ENCODE data around the gene TMEM191C.
"Not testable (repeated sequence)": the region's sequence is repeated elsewhere in the genome, so short reads cannot be mapped to it uniquely, and the experiment has no call there.

The TMEM191C gene

DNA sequence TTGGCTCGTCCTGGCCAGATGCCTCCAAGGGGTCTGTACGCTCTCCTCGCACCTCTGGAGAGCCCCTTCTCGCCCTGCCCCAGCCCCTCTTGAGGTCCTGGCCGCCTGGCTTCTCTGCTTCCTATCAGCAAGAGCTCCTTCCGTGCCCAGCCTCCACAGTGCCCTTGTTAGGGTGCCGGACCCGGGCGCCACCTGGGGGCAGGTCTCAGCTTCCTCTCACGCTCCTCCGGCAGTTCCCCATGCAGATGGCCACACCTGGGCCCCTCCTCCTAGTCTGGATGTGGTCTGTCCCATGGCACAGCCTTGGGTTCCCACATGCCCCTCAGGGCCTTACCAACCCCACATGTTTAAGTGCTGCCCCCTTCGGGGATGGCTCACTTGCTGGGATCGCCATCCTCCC lies 6.5 kb downstream of the TMEM191C start:
- not testable (repeated sequence) for DNase-seq (ENCODE audit: low read depth in 3 of 3)

DNA sequence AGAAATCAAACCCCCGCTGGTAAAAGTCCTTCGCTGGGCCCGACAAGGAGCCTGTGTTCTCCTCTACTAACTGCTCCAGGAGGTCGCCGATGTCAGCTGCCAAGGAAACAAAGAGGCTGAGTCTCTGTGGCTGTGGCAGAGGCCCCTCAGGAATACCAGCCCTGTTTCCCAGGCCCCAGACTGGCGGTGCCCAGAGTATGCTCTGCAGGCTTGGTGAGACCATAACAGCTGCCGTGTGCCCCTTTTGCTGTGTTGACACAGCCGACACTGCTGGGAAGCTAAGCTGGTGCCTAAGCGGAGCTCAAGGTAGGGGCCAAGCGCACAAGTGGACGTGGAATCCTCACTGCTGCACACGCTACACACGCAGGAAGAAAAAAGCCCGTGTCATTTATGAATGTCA lies 16.9 kb downstream of the TMEM191C start:
- not testable (repeated sequence) for DNase-seq (ENCODE audit: low read depth in 3 of 3)

DNA sequence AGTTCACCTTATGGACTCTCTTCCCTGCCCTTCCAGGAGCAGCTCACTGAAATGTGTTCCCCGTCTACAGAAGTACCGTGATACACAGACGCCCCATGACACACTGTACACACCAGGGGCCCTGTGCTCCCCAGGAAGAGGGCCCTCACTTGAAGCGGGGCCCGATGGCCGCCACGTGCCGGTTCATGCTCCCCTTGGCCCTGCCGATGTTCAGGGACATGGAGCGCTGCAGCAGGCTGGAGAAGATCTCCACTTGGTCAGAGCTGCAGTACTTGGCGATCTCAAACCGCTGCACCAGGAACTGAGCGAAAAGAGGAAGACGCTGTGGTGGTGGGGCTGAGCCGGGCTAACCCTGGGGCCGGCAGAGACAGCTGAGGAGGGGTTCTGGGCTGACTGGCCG lies 20.5 kb downstream of the TMEM191C start:
- not testable (repeated sequence) for DNase-seq (ENCODE audit: low read depth in 3 of 3)

DNA sequence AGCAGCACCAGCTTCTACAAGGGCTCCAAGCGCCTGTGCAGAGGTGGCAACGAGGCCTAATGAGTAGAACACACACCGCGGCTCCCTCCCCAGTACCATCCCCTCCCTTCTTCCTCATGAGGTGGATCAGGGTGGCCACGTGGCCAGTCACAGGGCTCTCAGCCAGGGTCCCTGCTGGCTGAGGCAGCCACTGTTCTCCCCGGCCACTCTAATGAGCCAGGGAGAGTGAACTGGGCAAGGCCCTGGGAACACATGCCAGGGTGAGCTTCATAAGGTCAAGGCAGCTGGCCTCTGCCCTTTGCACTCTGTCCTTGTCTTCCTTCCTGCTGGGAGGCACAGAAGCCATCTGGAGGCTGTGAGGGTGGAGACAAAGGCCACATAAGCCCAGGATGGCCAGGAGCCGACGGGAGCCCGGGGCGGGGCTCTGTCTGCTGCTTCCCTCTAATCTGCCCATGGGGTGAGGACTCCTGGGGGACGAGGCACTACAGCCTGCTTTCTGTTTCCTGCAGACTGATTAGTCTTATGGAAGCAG lies 22.0 kb downstream of the TMEM191C start:
- DNase-seq (ENCODE audit: low read depth in 3 of 3) = not testable (repeated sequence)

DNA sequence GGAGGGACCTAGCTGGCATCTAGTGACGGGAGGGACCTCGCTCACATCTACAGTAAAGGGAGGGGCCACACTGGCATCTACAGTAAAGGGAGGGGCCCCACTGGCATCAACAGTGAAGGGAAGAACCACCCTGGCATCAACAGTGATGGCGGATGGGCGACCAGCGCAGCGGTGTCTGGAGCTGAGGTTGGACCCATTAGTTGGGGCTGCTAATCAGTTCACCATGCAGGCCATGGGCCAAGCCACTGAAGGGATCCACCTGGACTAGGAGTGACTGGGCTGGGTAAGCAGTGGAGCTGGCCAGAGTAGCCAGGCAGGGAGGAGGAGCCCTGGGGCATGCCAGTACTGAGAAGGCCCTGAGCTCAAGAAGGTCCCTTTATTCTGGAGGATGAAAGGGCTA lies 23.4 kb downstream of the TMEM191C start:
- DNase-seq (ENCODE audit: low read depth in 3 of 3) = not testable (repeated sequence)

DNA sequence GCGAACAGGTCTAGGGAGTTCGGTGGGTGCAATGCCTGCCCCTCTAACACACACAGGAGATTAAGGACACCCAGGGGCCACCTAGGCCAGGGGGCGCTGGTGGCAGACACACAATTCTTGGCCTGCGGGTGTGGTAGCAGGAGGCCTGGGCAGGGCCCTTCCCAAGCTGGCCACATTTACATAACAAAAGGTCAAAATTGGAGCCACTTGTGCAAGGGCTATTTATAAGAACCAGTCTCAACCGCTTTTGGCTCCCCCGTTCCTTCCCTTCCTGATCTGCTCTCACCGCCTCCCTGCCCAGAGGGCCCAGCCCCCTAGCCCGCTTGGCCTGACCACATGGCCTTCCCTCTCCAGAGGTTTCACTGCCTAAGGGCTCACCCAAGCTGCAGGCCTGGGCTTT lies 25.1 kb downstream of the TMEM191C start:
- DNase-seq (ENCODE audit: low read depth in 3 of 3) = not testable (repeated sequence)

DNA sequence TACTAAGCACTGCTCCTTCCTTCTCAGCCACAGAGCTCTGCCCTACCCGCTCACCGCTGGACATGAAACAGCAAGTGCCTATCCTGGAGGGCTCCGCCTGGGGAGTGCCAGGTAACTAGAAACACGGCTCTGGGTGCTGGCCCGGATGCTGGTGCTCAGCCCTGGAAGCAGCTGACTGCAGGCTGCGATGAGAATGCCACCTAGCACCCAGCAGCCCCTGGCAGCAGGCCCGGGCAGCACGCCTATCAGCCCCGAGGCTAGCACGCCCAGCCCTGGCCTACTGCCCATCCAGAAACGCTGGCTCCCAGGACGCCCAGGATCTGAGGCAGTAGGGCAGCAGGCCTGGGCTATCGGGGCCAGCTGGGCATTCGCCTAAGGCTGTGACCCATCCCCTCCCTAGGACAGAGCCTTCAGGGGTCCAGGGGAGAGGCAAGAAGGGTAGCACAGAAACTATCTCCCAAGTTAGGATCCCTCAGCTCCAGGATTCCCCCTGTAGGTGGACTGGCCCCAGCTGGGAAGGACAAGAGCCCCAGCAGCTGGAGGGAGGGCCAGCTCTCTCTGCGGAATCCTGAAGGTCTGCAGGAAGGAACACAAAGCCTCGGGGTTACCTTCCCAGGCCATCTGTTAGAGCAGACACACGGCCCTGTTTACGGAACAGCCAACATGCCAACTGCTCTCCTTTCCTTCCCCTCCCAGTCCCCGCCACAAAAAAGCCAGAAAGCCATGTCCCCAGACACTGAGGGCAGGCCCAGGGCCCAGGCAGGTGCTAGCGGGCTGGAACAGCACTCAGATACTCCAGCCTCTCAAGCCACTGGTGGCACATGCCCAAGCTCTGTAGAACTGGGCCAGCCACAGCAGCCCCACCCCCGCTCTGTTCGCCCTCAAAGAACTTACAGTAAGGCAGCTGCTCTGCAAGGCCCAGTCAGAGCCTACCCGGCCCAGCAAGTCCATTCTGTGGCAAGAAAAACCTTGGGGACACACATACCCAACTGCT lies 26.9 kb downstream of the TMEM191C start:
- DNase-seq (ENCODE audit: low read depth in 3 of 3) = not testable (repeated sequence)

DNA sequence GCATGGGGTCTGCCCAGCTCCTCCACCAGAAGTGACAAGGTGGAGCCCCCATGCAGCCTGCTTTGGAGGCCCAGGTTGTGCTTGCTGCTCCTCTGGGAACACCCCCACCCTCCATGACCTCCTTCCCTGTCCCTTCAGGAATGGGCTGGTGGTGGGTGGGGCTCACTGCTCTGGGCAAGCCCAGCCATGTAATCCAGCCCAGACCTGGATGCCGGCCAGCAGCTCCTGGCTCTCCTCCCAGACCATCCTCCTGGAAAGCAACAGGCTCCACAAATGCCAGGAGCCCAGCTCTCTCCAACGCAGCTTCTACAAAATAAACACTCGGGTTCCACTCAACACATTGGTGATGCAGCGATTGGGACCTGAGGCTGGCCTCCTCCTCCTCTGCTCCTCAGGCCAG lies 30.8 kb downstream of the TMEM191C start:
- not testable (repeated sequence) for DNase-seq (ENCODE audit: low read depth in 3 of 3)

DNA sequence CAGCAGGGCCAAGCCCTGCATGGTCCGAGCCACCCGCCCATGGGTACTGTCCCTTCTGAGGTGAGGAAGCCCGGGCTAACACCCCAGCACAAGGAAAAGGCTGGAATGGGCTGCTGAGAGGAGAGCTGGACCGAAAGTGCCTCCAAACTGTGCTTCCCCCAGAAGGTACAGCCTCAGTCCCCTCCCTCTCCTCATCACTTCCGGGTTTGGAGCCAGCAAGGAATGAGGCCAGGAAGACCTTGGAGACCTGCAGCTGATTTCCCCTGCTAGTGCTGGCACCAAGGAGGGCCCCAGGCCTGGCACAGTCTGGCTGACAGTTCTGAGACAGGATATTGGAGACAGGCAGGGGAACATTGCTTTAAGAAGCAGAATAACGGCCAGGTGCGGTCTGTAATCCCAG lies 31.3 kb downstream of the TMEM191C start:
- DNase-seq (ENCODE audit: low read depth in 3 of 3) = not testable (repeated sequence)

DNA sequence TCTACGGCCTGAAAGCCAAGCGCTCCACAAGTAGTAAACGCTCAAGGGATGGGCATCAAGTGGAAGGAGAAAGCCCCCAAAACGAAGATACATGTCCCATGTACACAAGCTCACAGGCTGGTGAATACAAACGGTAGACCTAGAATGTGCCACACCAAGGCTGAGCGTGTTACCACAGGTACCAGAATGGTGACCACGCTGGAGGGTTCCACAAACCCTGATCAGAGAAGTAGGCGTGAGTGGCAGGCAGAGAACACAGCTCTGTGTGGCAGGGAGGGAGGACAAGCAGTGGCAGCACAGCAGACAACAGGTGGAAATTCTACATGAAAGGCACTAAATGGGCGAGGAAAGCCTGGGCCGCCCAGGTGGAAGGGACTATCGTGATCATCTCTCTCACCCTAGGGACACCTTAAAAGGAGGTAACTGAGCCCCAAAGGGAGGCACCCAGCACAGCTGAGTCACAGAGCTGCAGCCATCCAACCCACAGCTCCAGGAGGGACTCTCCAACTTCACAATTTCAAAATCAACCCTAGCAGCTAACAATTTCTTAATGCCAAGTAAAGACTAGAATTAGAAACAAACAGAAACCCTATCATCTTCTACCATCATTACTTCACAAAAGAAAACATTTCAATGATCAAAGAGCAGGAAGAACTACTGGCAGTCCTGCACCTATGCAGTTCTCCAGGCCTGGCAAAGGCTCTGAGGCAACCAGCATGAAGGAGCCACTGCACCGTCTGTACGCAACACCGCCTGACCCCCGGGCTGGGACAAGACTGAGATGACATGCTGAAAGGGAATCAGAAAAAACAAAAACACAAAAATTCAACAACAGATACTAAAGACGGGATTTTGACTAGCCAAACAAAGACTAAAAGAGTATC lies 32.7 kb downstream of the TMEM191C start:
- not testable (repeated sequence) for DNase-seq (ENCODE audit: low read depth in 3 of 3)

DNA sequence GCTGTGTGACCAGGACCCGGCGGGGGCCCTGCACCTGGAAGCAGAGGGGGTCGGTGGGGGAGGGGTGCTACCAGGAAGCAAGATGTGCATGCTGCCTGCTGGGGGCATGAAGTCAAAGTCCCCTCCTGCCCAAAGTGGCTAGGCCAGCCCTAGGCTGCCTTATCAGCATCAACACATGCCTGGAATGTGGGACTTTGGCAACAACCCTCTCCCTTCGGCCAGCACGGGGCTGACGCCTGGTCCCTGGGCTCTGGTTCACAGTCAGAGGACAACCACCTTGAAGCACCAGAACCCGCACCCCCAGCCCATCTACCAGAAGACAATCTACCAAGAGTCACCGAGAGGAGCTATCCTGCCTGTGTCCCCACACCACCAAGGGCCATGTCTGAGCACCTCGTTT lies 43.2 kb downstream of the TMEM191C start:
- not testable (repeated sequence) for DNase-seq (ENCODE audit: low read depth in 3 of 3)

DNA sequence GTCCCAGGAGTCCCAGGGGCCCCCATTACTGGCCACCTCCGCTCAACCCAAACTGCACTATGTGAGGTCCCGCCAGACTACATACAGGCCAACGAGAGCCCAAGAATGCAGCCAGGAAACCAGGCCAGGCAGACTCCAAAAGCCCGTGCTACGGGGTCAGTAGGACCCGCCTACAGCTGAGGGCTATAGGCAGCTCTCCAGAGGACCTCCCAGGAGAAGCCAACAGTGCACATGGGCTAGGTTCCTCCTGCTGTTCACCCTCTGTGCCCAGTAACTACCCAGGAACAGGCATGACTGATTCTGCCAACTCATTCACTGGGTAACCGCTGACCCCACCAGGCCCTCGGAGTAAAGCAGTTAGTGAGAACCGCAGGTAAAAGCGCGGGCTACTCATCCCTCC lies 44.8 kb downstream of the TMEM191C start:
- not testable (repeated sequence) for DNase-seq (ENCODE audit: low read depth in 3 of 3)

DNA sequence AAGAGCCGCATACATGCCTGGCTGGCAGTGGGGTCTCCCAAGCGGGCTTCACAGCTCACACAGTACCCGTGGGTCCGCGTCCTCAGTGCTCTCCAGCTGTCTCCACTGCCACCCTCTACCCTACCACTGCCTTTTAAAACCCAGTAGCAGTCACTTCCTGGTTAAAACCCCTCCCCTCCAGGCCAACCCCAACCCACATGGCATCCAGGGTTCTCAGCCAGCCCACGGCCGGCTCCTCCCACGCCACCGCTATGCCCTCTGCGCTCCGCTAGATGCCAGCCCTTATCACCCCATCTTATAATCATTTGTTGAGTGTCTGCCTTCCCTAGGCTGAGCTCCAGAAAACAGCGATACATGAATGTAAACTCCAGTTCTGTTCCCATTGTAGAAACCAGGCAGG lies 46.9 kb downstream of the TMEM191C start:
- DNase-seq (ENCODE audit: low read depth in 3 of 3) = not testable (repeated sequence)

DNA sequence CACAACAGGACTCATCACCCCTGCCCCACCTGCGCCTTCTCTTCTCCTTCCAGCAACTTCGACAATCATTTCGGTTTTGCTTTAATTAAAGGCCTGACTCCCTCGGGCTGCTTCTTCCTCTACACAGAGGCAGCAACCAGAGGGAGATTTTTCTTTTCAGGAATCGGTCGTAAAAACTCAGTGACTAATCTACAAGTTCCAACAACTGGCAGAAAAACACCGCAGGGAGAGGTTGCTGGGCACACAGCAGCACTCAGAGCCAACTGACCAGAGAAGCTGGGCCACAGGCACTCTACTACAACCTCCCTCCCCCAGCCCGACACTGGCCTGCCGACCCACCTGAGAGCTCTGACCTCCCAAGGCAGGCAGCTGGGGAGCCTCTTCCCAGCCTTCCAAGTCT lies 48.0 kb downstream of the TMEM191C start:
- not testable (repeated sequence) for DNase-seq (ENCODE audit: low read depth in 3 of 3)

DNA sequence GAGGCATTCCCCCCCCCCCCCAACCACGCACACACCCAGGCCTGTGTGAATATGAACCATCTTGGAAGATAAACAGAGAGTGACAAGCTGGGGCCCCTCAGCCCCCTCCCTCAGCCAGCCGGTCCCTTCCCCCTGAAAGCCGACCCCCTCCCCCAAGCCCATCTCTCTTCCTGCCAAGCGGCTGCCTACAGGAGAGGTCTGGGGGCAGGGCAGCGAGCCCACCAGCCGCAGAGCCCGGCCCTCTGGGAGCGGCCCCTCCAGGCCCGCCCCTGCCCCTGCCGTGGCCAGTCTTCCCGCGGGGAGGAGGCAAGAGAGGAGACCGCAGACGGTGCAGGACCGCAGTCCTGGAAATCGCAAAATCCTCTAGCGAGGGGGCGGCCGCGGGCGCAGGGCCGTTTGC lies 49.3 kb downstream of the TMEM191C start:
- not testable (repeated sequence) for DNase-seq (ENCODE audit: low read depth in 3 of 3)

DNA sequence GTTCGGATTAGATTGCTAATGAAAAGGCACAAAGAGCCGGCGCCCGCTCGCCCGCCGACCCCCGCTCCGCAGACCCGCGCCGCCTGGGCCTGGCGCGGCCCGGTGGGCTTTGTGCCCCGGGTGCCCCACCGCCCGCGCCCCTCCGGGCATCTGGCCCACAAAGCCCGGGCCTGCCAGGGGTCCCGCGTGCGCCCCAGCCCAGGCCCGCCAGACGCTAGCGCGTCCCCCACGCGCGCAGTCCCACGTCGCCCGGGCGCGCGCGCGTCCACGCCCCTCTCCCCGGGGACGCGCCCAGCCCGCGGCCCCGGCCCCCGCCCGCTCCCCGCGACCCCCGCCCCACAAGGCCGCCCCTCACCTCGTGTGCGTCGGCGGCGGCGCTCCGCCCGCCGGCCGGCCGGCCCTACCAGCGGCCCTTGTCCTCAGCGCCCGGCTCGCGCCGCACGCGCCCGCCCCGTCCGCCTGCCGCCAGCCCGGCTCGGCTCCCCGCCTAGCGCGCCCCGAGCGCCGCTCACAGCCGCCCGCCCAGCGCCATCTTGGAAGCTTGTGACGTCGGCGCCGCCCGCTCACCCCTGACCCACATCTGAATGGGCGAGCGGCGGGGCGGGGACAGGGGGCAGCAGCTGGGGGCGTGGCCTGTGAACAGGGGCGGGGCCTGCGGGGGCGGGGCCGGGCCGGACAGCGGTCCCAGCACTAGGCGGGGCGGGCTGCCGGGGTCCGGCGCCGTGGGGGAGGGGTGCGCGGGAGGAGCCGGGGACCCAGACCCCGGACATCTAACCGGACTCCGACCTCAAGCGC lies 50.0 kb downstream of the TMEM191C start:
- peak in 1 of 3 donors; percentile 55 for DNase-seq (ENCODE audit: low read depth in 3 of 3)

All from stimulated activated CD4-positive, alpha-beta T cell treated with anti-CD3 and anti-CD28 coated beads, TNF-alpha, amount 100 ng/mL, for 48 hours (primary cell).